HepG2 (cell line): ENCODE data around the gene FBH1. TPM values are rescaled to one million over a fixed set of nuclear protein-coding genes. Genes with fewer than 3 reads are reported as not detected.
A peak's percentile ranks its signal among the peaks of the same experiment; 100 is the strongest.

ENCODE experiments used
- ATF3 ChIP-seq: sonication (generic); formaldehyde crosslinking; IDR thresholded peaks from 2 replicates; pipeline ENCODE4 v1.4.0; 2020; ENCODE audit warnings: missing genetic modification reagents
- CC2D1A ChIP-seq: sonication (generic); formaldehyde crosslinking; IDR thresholded peaks from 2 replicates; pipeline ENCODE4 v1.8.1; 2023; ENCODE audit warnings: mild to moderate bottlenecking, missing genetic modification reagents
- ETV6 ChIP-seq: sonication (generic); formaldehyde crosslinking; conservative IDR thresholded peaks from 2 replicates; pipeline ENCODE4 v1.4.0; 2020; ENCODE audit warnings: missing genetic modification reagents
- FOXA3 ChIP-seq: IDR thresholded peaks from 2 replicates; pipeline ENCODE4 v1.6.1; 2016; ENCODE audit warnings: missing genetic modification reagents, missing compliant biosample characterization
- GABPA ChIP-seq, 2 experiments: IDR thresholded peaks; 2 replicates each; pipeline ENCODE4 v1.6.1; 2011 to 2016; ENCODE audit warnings: low read depth in 2 of 2, low read length in 1 of 2, missing biosample characterization in 1 of 2, missing genetic modification characterization in 1 of 2
- HNRNPUL1 ChIP-seq: fragments of 200-400 bp; formaldehyde crosslinking; IDR thresholded peaks from 2 replicates; pipeline ENCODE4 v1.6.1; 2017; ENCODE audit warnings: low read depth, mild to moderate bottlenecking, low read length, moderate library complexity
- KLF9 ChIP-seq: IDR thresholded peaks from 2 replicates; pipeline ENCODE4 v1.6.1; 2016; ENCODE audit warnings: low read depth
- MED1 ChIP-seq: sonication (generic); formaldehyde crosslinking; IDR thresholded peaks from 2 replicates; pipeline ENCODE4 v1.4.0; 2020; ENCODE audit warnings: missing genetic modification reagents
- MEF2D ChIP-seq: sonication (generic); formaldehyde crosslinking; IDR thresholded peaks from 2 replicates; pipeline ENCODE4 v1.5.1; 2020; ENCODE audit warnings: mild to moderate bottlenecking, missing genetic modification reagents
- MLLT10 ChIP-seq: sonication (generic); formaldehyde crosslinking; IDR thresholded peaks from 2 replicates; pipeline ENCODE4 v1.4.0; 2020; ENCODE audit warnings: missing genetic modification reagents
- MXD4 ChIP-seq: IDR thresholded peaks from 2 replicates; pipeline ENCODE4 v1.6.1; 2016; ENCODE audit warnings: mild to moderate bottlenecking, missing biosample characterization, missing genetic modification reagents
- NFKBIZ ChIP-seq: IDR thresholded peaks from 2 replicates; pipeline ENCODE4 v1.6.1; 2018; ENCODE audit warnings: missing genetic modification reagents, missing compliant biosample characterization
- PLSCR1 ChIP-seq: sonication (generic); formaldehyde crosslinking; IDR thresholded peaks from 2 replicates; pipeline ENCODE4 v1.5.0; 2020; ENCODE audit warnings: missing genetic modification reagents, mild to moderate bottlenecking, borderline replicate concordance
- SIN3B ChIP-seq: fragments of 150-350 bp; IDR thresholded peaks from 2 replicates; pipeline ENCODE4 v1.6.1; 2014; ENCODE audit warnings: low read length
- SMAD1 ChIP-seq: sonication (generic); formaldehyde crosslinking; IDR thresholded peaks from 2 replicates; pipeline ENCODE4 v1.4.0; 2020; ENCODE audit warnings: missing genetic modification reagents, low read depth, mild to moderate bottlenecking, borderline replicate concordance
- ZBTB2 ChIP-seq: sonication (generic); formaldehyde crosslinking; IDR thresholded peaks from 2 replicates; pipeline ENCODE4 v1.8.0; 2022; ENCODE audit warnings: low read depth, missing genetic modification reagents
- ZNF12 ChIP-seq: sonication (generic); formaldehyde crosslinking; IDR thresholded peaks from 2 replicates; pipeline ENCODE4 v1.5.0; 2020; ENCODE audit warnings: missing genetic modification reagents
- ZNF30 ChIP-seq: sonication (generic); formaldehyde crosslinking; IDR thresholded peaks from 2 replicates; pipeline ENCODE4 v1.5.0; 2020; ENCODE audit warnings: mild to moderate bottlenecking, missing genetic modification reagents
- ZNF816 ChIP-seq: sonication (generic); formaldehyde crosslinking; IDR thresholded peaks from 2 replicates; pipeline ENCODE4 v1.8.0; 2022; ENCODE audit warnings: missing genetic modification reagents, mild to moderate bottlenecking, borderline replicate concordance
- ZSCAN30 ChIP-seq: sonication (generic); formaldehyde crosslinking; IDR thresholded peaks from 2 replicates; pipeline ENCODE4 v1.5.0; 2020; ENCODE audit warnings: mild to moderate bottlenecking, missing genetic modification reagents
- polyA plus RNA-seq, 8 experiments: library from polyadenylated mRNA; depleted of rRNA in 3 of 8; stranded (reverse) in 7 of 8; unstranded in 1 of 8; fragments of >200 nt; fragmentation: Illumina TruSeq in 4 of 8; extraction: Trizol in 4 of 8; gene quantifications; 2 replicates each; pipeline versions ENCODE4 v1.2.1 to v1.2.3, GENCODE V29; 2011 to 2016; ENCODE audit warnings: low read depth in 4 of 8, missing spikeins in 1 of 8, mixed read lengths in 1 of 8; ENCODE audit not compliant: insufficient read depth in 1 of 8
- total RNA-seq, 5 experiments: library from RNA; depleted of rRNA; stranded (reverse); fragments of >200 nt; fragmentation: Illumina TruSeq; extraction: Trizol; gene quantifications; 2 replicates each; pipeline ENCODE4 v1.2.3, GENCODE V29; 2016; ENCODE audit warnings: low read depth in 1 of 5
- TF ChIP-seq, protein P1 (sequence below): sonication (generic); formaldehyde crosslinking; IDR thresholded peaks from 2 replicates; pipeline ENCODE4 v1.4.0; 2020; ENCODE audit warnings: missing genetic modification reagents, mild to moderate bottlenecking, borderline replicate concordance

The FBH1 gene
- total and polyA plus RNA-seq, 2 of the 13 experiments (the other 11 are each of a cell fraction or from before 2014, with no cell fraction given): 48.8 to 60.3 TPM

DNA sequence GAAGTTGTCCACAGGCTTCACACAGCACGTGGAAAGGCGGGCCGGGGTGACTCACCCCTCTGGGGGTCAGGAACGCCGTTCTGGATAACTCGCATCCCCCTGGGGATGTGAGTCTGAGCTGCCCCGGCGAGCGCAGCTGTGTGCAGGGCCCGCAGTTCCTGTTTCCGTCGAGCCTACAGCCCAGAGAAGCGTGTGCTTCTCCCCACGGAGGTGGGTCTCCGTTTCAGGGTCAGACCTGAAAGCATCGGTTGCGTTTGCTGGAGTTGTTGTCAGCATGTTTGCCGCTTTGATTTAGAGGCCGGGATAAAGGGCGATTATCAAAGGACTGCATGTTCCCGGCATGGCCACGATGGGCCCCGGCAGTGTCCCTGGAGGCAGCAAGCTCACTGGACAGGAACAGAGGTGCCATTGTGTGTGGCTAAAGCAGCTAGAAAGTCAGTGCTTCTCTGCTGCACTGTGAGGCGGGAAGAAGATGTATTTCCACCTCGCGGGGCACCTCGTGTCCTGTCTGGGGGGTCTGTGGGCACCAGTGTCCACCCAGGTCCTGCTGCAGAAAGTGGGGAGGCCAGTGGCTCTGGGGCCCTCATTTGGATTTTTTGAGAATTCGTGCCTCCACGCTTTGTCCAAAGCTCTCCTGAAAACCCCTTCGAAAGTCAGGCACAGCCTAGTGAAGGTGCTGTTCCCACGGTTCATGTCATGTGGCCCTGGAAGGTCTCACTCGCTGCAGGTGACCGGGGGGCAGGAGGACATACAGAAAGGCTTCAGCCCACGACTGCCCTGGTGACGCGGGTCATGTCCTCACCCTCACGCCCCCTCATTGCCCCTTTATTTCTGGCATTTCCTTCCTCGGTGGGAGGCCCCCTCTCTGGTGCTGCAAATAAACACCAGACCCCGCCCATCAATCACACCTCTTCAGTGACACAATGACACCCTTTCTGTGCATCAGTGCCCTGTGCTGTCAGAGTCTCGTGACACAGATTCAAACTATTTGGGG, 49.4 kb upstream of the FBH1 start (continued):
- TF ChIP-seq HNRNPUL1: no peak
- no peak; the same call in 1 of the 2 replicates for TF ChIP-seq ZNF30 (CRISPR knock-in tag)
- TF ChIP-seq, protein P1, sequence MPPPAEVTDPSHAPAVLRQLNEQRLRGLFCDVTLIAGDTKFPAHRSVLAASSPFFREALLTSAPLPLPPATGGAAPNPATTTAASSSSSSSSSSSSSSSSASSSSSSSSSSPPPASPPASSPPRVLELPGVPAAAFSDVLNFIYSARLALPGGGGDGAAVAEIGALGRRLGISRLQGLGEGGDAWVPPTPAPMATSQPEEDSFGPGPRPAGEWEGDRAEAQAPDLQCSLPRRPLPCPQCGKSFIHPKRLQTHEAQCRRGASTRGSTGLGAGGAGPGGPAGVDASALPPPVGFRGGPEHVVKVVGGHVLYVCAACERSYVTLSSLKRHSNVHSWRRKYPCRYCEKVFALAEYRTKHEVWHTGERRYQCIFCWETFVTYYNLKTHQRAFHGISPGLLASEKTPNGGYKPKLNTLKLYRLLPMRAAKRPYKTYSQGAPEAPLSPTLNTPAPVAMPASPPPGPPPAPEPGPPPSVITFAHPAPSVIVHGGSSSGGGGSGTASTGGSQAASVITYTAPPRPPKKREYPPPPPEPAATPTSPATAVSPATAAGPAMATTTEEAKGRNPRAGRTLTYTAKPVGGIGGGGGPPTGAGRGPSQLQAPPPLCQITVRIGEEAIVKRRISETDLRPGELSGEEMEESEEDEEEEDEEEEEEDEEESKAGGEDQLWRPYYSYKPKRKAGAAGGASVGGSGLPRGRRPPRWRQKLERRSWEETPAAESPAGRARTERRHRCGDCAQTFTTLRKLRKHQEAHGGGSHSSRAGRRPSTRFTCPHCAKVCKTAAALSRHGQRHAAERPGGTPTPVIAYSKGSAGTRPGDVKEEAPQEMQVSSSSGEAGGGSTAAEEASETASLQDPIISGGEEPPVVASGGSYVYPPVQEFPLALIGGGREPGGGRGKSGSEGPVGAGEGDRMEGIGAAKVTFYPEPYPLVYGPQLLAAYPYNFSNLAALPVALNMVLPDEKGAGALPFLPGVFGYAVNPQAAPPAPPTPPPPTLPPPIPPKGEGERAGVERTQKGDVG (CRISPR knock-in tag): peak; percentile 67; the same call in 1 of the 2 replicates
- no peak for TF ChIP-seq ATF3 (CRISPR knock-in tag)
- no peak for TF ChIP-seq PLSCR1 (CRISPR knock-in tag)
- peak; percentile 11; the same call in 1 of the 2 replicates for TF ChIP-seq ZBTB2
- no peak for TF ChIP-seq ZSCAN30
- TF ChIP-seq MXD4 (CRISPR knock-in tag): peak; percentile 69; the same call in 1 of the 2 replicates
- TF ChIP-seq ZNF12: peak; percentile 43; the same call in 1 of the 2 replicates
- no peak for TF ChIP-seq CC2D1A (CRISPR knock-in tag)
- TF ChIP-seq KLF9 (CRISPR knock-in tag): no peak
- TF ChIP-seq SMAD1: no peak
- TF ChIP-seq MLLT10 (CRISPR knock-in tag): no peak
- no peak for TF ChIP-seq ETV6 (CRISPR knock-in tag)
- peak; percentile 36; the same call in 1 of the 2 replicates for TF ChIP-seq MEF2D (CRISPR knock-in tag)
- TF ChIP-seq GABPA (IDR thresholded peaks at IDR 0.05; ENCODE audit: low read depth, low read length): peak; percentile 47
- TF ChIP-seq GABPA (CRISPR knock-in tag; IDR thresholded peaks at IDR 0.05; ENCODE audit: low read depth): peak; percentile 35; the same call in 1 of the 2 replicates
- peak; percentile 60 for TF ChIP-seq MED1 (CRISPR knock-in tag)
- TF ChIP-seq SIN3B: no peak
- TF ChIP-seq ZNF816 (CRISPR knock-in tag): no peak
- TF ChIP-seq FOXA3: no peak
- TF ChIP-seq NFKBIZ (CRISPR knock-in tag): no peak
